HG02938 (cell line): ENCODE data around the gene NEMP2.

Experiments
- ATAC-seq: cut with Tn5 transposase; IDR thresholded peaks from one replicate; pipeline ENCODE4 v1.9.1; 2021; ENCODE audit warnings: mild to moderate bottlenecking, moderate library complexity; ENCODE audit not compliant: unreplicated experiment

Gene NEMP2

GRCh38 chr2:190462181-190462580, 72.3 kb downstream of the NEMP2 start:
- no peak for ATAC-seq

GRCh38 chr2:190460487-190460886, 74.0 kb downstream of the NEMP2 start:
- ATAC-seq: no peak

GRCh38 chr2:190459881-190460280, 74.6 kb downstream of the NEMP2 start:
- no peak for ATAC-seq

- no peak for ATAC-seq
Measured at GRCh38 chr2:190458352-190459107, 76.0 kb downstream of the NEMP2 start.

- no peak for ATAC-seq
Measured at GRCh38 chr2:190457256-190457655, 77.3 kb downstream of the NEMP2 start.

- no peak for ATAC-seq
Measured at GRCh38 chr2:190456833-190457232, 77.7 kb downstream of the NEMP2 start.

- no peak for ATAC-seq
Measured at GRCh38 chr2:190455358-190456095, 79.0 kb downstream of the NEMP2 start.

- no peak for ATAC-seq
Measured at GRCh38 chr2:190454795-190455194, 79.7 kb downstream of the NEMP2 start.
